ENCODE results near the gene ZSWIM9. TPM values are rescaled to one million over a fixed set of nuclear protein-coding genes. Genes with fewer than 3 reads are reported as not detected.

ZSWIM9 gene
- total RNA-seq, 3 donors from 2014 or later = 6.0 to 12.9 (median 8.7) TPM

- peaks cover 9% of the 10 kb centered on the region for H3K9me3 ChIP-seq
- ATAC-seq = no peak
- intact Hi-C loops (cut with DNase I, micrococcal nuclease) = no loop called here
- no peaks in the 10 kb centered on the region for H3K4me1 ChIP-seq (ENCODE audit: low read depth)
- DNase-seq = no peak
- H3K4me3 ChIP-seq = no peak overlapping the region
- no peak for TF ChIP-seq CTCF (IDR thresholded peaks at IDR 0.05)
- no peaks in the 10 kb centered on the region for H3K36me3 ChIP-seq (ENCODE audit: low read depth)
Measured at GRCh38 chr19:48186015-48186414, 15.5 kb downstream of the ZSWIM9 start.

GRCh38 chr19:48186541-48186991 lies 16.1 kb downstream of the ZSWIM9 start:
- intact Hi-C loops (cut with DNase I, micrococcal nuclease) = no loop called here
- Histone ChIP-seq H3K4me3 (no peak overlapping the region), H3K36me3 (ENCODE audit: low read depth) (no peaks in the 10 kb centered on the region), H3K4me1 (ENCODE audit: low read depth) (no peaks in the 10 kb centered on the region), H3K9me3 (peaks cover 3% of the 10 kb centered on the region)
- DNase-seq = no peak
- TF ChIP-seq CTCF (IDR thresholded peaks at IDR 0.05) = no peak
- ATAC-seq = no peak

GRCh38 chr19:48190288-48190884 lies 19.9 kb downstream of the ZSWIM9 start:
- Histone ChIP-seq H3K9me3 (no peaks in the 10 kb centered on the region), H3K36me3 (ENCODE audit: low read depth) (no peaks in the 10 kb centered on the region), H3K4me3 (no peak overlapping the region), H3K4me1 (ENCODE audit: low read depth) (no peaks in the 10 kb centered on the region)
- intact Hi-C loops (cut with DNase I, micrococcal nuclease) = no loop called here
- no peak for ATAC-seq
- DNase-seq = peak in 1 of 3 donors; percentile 17
- TF ChIP-seq CTCF (IDR thresholded peaks at IDR 0.05) = no peak

- H3K4me3 ChIP-seq = no peak overlapping the region
- intact Hi-C loops (cut with DNase I, micrococcal nuclease) = no loop called here
- TF ChIP-seq CTCF (IDR thresholded peaks at IDR 0.05) = no peak
- no peaks in the 10 kb centered on the region for H3K9me3 ChIP-seq
- no peaks in the 10 kb centered on the region for H3K4me1 ChIP-seq (ENCODE audit: low read depth)
- ATAC-seq (no peak), DNase-seq (no peak)
- H3K36me3 ChIP-seq (ENCODE audit: low read depth) = no peaks in the 10 kb centered on the region
Measured at GRCh38 chr19:48190885-48191284, 20.4 kb downstream of the ZSWIM9 start.

GRCh38 chr19:48192750-48193149 lies 22.3 kb downstream of the ZSWIM9 start:
- ATAC-seq = no peak
- Histone ChIP-seq H3K4me1 (ENCODE audit: low read depth) (no peaks in the 10 kb centered on the region), H3K4me3 (no peak overlapping the region), H3K36me3 (ENCODE audit: low read depth) (no peaks in the 10 kb centered on the region), H3K9me3 (no peaks in the 10 kb centered on the region)
- TF ChIP-seq CTCF (IDR thresholded peaks at IDR 0.05) = no peak
- intact Hi-C loops (cut with DNase I, micrococcal nuclease) = no loop called here
- DNase-seq = no peak

Data from mucosa of descending colon (tissue), 3 donors.